Stromal cell of bone marrow (primary cell): Measurements from ENCODE around the gene ARMC7.
"Not testable (repeated sequence)": the region's sequence is repeated elsewhere in the genome, so short reads cannot be mapped to it uniquely, and the experiment has no call there.

Experiments
- DNase-seq: peaks from one replicate; pipeline ENCODE4 v3.0.0-alpha.2; 2012; ENCODE audit warnings: low read depth

The ARMC7 gene

GRCh38 chr17:75130059-75130631, 20.4 kb downstream of the ARMC7 start:
- DNase-seq: no peak

GRCh38 chr17:75130632-75131277, 21.0 kb downstream of the ARMC7 start:
- no peak for DNase-seq

- peak; percentile 43 for DNase-seq
Measured at GRCh38 chr17:75131278-75132017, 21.7 kb downstream of the ARMC7 start, which contains the start of gene NT5C. Gene NT5C, minus strand, starts transcription at chr17:75131742. Its CDS starts 35 bp downstream, at chr17:75131707.

GRCh38 chr17:75132018-75133000, 22.5 kb downstream of the ARMC7 start:
- not testable (repeated sequence) for DNase-seq

- DNase-seq: no peak
Measured at GRCh38 chr17:75133001-75133400, 23.2 kb downstream of the ARMC7 start.

GRCh38 chr17:75133607-75134347, 24.0 kb downstream of the ARMC7 start:
- not testable (repeated sequence) for DNase-seq

- no peak for DNase-seq
Measured at GRCh38 chr17:75135452-75135851, 25.7 kb downstream of the ARMC7 start.

- no peak for DNase-seq
Measured at GRCh38 chr17:75135946-75136345, 26.2 kb downstream of the ARMC7 start.

- DNase-seq: not testable (repeated sequence)
Measured at GRCh38 chr17:75137762-75138161, 28.0 kb downstream of the ARMC7 start.

GRCh38 chr17:75138519-75138918, 28.8 kb downstream of the ARMC7 start:
- no peak for DNase-seq

GRCh38 chr17:75142236-75142971, 32.6 kb downstream of the ARMC7 start:
- no peak for DNase-seq

- no peak for DNase-seq
Measured at GRCh38 chr17:75144816-75145512, 35.2 kb downstream of the ARMC7 start.

GRCh38 chr17:75146592-75146991, 36.8 kb downstream of the ARMC7 start:
- DNase-seq: no peak

GRCh38 chr17:75147878-75148546, 38.2 kb downstream of the ARMC7 start:
- no peak for DNase-seq

- DNase-seq: no peak
Measured at GRCh38 chr17:75151930-75152329, 42.2 kb downstream of the ARMC7 start.

GRCh38 chr17:75152523-75152921, 42.8 kb downstream of the ARMC7 start:
- no peak for DNase-seq

- DNase-seq: no peak
Measured at GRCh38 chr17:75152922-75153779, 43.4 kb downstream of the ARMC7 start.

GRCh38 chr17:75153780-75154194, 44.0 kb downstream of the ARMC7 start:
- no peak for DNase-seq
